MM.1S (cell line): ENCODE measurements around the gene CCL16.

Experiments used
- EZH2phosphoT487 ChIP-seq: fragments of 300-600 bp; sonication (generic); IDR thresholded peaks from 2 replicates; pipeline ENCODE4 v1.6.1; 2018; ENCODE audit warnings: antibody characterized with exemption, low read length
- TF ChIP-seq, protein P1 (sequence below): fragments of 300-600 bp; sonication (generic); IDR thresholded peaks from 2 replicates; pipeline ENCODE4 v1.5.1; 2016; ENCODE audit warnings: antibody characterized with exemption, low read length, mixed read lengths

DNA sequence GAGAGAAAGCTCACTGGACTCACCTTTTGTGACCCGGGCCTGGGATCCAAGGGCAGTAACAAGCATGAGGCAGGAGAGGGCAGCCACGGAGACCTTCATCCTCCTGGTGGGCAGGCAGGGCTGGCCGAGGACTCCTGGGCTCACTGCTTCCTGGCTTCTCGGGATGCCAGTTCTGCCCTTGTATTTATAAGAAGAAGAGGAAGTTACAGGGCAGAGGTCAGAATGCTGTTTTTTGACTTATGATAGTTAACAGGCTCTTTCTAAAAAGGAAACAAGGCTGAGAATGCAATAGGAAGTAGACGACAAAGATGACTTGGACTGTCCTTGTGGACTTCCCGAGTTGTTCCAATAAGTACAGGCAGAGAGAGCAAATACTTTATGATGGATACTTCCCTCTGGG lies 36.5 kb upstream of the CCL16 start, which contains the start of gene CCL23:
- TF ChIP-seq, protein P1, sequence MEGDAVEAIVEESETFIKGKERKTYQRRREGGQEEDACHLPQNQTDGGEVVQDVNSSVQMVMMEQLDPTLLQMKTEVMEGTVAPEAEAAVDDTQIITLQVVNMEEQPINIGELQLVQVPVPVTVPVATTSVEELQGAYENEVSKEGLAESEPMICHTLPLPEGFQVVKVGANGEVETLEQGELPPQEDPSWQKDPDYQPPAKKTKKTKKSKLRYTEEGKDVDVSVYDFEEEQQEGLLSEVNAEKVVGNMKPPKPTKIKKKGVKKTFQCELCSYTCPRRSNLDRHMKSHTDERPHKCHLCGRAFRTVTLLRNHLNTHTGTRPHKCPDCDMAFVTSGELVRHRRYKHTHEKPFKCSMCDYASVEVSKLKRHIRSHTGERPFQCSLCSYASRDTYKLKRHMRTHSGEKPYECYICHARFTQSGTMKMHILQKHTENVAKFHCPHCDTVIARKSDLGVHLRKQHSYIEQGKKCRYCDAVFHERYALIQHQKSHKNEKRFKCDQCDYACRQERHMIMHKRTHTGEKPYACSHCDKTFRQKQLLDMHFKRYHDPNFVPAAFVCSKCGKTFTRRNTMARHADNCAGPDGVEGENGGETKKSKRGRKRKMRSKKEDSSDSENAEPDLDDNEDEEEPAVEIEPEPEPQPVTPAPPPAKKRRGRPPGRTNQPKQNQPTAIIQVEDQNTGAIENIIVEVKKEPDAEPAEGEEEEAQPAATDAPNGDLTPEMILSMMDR: no peak
- no peak for TF ChIP-seq EZH2phosphoT487
